ENCODE measurements around the gene SKIC8. TPM values are rescaled to one million over a fixed set of nuclear protein-coding genes. Genes with fewer than 3 reads are reported as not detected.

The SKIC8 gene
- total RNA-seq (66.2 TPM), polyA plus RNA-seq (47.4 TPM)

GRCh38 chr15:78299101-78299930 is at the start of gene SKIC8:
Gene SKIC8, minus strand, starts transcription at chr15:78299609. Its CDS starts 3,923 bp downstream, at chr15:78295686.
- WGBS: under 1% methylated on average over 55 of the region's 55 CpGs

GRCh38 chr15:78347586-78348543 is 48.5 kb upstream of the SKIC8 start:
- H3K27ac ChIP-seq (ENCODE audit: low read depth): no peak overlapping the region
- 50% methylated on average over 17 of the region's 17 CpGs for WGBS

More at GRCh38 chr15:78299101-78299930, at the start of gene SKIC8:
- Histone ChIP-seq H3K36me3 (ENCODE audit: insufficient read depth) (no peaks in the 10 kb centered on the region), H3K27ac (ENCODE audit: low read depth) (peak within 1 kb of the TSS; percentile 13), H3K4me3 (ENCODE audit: low read depth, low read length) (peak within 1 kb of the TSS; percentile 73), H3K4me1 (ENCODE audit: insufficient read depth) (no peaks in the 10 kb centered on the region)
- DNase-seq (ENCODE audit: extremely low spot score): peak; percentile 81

GRCh38 chr15:78345396-78346125 is 46.2 kb upstream of the SKIC8 start:
- Histone ChIP-seq H3K27ac (ENCODE audit: low read depth) (no peak overlapping the region), H3K4me3 (ENCODE audit: low read depth, low read length) (no peak overlapping the region), H3K36me3 (ENCODE audit: insufficient read depth) (no peaks in the 10 kb centered on the region), H3K4me1 (ENCODE audit: insufficient read depth) (no peaks in the 10 kb centered on the region)
- WGBS: 84% methylated on average over 9 of the region's 9 CpGs
- DNase-seq (ENCODE audit: extremely low spot score): no peak

More at GRCh38 chr15:78347586-78348543, 48.5 kb upstream of the SKIC8 start:
- peak; percentile 59 for DNase-seq (ENCODE audit: extremely low spot score)
- Histone ChIP-seq H3K4me1 (ENCODE audit: insufficient read depth) (no peaks in the 10 kb centered on the region), H3K4me3 (ENCODE audit: low read depth, low read length) (no peak overlapping the region), H3K36me3 (ENCODE audit: insufficient read depth) (no peaks in the 10 kb centered on the region)

- Histone ChIP-seq H3K27ac (ENCODE audit: low read depth) (no peak overlapping the region), H3K4me3 (ENCODE audit: low read depth, low read length) (no peak overlapping the region), H3K36me3 (ENCODE audit: insufficient read depth) (no peaks in the 10 kb centered on the region), H3K4me1 (ENCODE audit: insufficient read depth) (no peaks in the 10 kb centered on the region)
- 71% methylated on average over 12 of the region's 12 CpGs for WGBS
- DNase-seq (ENCODE audit: extremely low spot score): no peak
Observed at GRCh38 chr15:78343276-78344060, 44.1 kb upstream of the SKIC8 start.

- H3K4me3 ChIP-seq (ENCODE audit: low read depth, low read length): no peak overlapping the region
- H3K36me3 ChIP-seq (ENCODE audit: insufficient read depth): no peaks in the 10 kb centered on the region
- 52% methylated on average over 5 of the region's 5 CpGs for WGBS
- no peak overlapping the region for H3K27ac ChIP-seq (ENCODE audit: low read depth)
- no peaks in the 10 kb centered on the region for H3K4me1 ChIP-seq (ENCODE audit: insufficient read depth)
- no peak for DNase-seq (ENCODE audit: extremely low spot score)
Observed at GRCh38 chr15:78342021-78342420, 42.6 kb upstream of the SKIC8 start.

GRCh38 chr15:78341057-78341987 is 41.9 kb upstream of the SKIC8 start:
- H3K4me1 ChIP-seq (ENCODE audit: insufficient read depth): no peaks in the 10 kb centered on the region
- no peak overlapping the region for H3K4me3 ChIP-seq (ENCODE audit: low read depth, low read length)

GRCh38 chr15:78340231-78341056 is 41.0 kb upstream of the SKIC8 start, which contains the start of gene CRABP1:
Gene CRABP1, plus strand, starts transcription at chr15:78340353. Its CDS starts 76 bp downstream, at chr15:78340429.
- H3K36me3 ChIP-seq (ENCODE audit: insufficient read depth): no peaks in the 10 kb centered on the region
- 2% methylated on average over 67 of the region's 67 CpGs for WGBS
- no peak within 1 kb of the TSS for H3K4me3 ChIP-seq (ENCODE audit: low read depth, low read length)
- no peak for DNase-seq (ENCODE audit: extremely low spot score)
- H3K4me1 ChIP-seq (ENCODE audit: insufficient read depth): no peaks in the 10 kb centered on the region
- H3K27ac ChIP-seq (ENCODE audit: low read depth): no peak within 1 kb of the TSS

More at GRCh38 chr15:78341057-78341987, 41.9 kb upstream of the SKIC8 start:
- no peak for DNase-seq (ENCODE audit: extremely low spot score)
- H3K27ac ChIP-seq (ENCODE audit: low read depth): no peak overlapping the region
- no peaks in the 10 kb centered on the region for H3K36me3 ChIP-seq (ENCODE audit: insufficient read depth)
- WGBS: 8% methylated on average over 53 of the region's 53 CpGs

- DNase-seq (ENCODE audit: extremely low spot score): no peak
- no peak overlapping the region for H3K4me3 ChIP-seq (ENCODE audit: low read depth, low read length)
- no peaks in the 10 kb centered on the region for H3K4me1 ChIP-seq (ENCODE audit: insufficient read depth)
- H3K27ac ChIP-seq (ENCODE audit: low read depth): no peak overlapping the region
- H3K36me3 ChIP-seq (ENCODE audit: insufficient read depth): no peaks in the 10 kb centered on the region
- 36% methylated on average over 17 of the region's 17 CpGs for WGBS
Observed at GRCh38 chr15:78339559-78339958, 40.1 kb upstream of the SKIC8 start.

GRCh38 chr15:78338781-78339180 is 39.4 kb upstream of the SKIC8 start:
- DNase-seq (ENCODE audit: extremely low spot score): no peak
- Histone ChIP-seq H3K27ac (ENCODE audit: low read depth) (no peak overlapping the region), H3K4me3 (ENCODE audit: low read depth, low read length) (no peak overlapping the region), H3K36me3 (ENCODE audit: insufficient read depth) (no peaks in the 10 kb centered on the region), H3K4me1 (ENCODE audit: insufficient read depth) (no peaks in the 10 kb centered on the region)
- 52% methylated on average over 7 of the region's 7 CpGs for WGBS

GRCh38 chr15:78335985-78336384 is 36.6 kb upstream of the SKIC8 start:
- DNase-seq (ENCODE audit: extremely low spot score): no peak
- H3K36me3 ChIP-seq (ENCODE audit: insufficient read depth): no peaks in the 10 kb centered on the region
- no peaks in the 10 kb centered on the region for H3K4me1 ChIP-seq (ENCODE audit: insufficient read depth)
- no peak overlapping the region for H3K4me3 ChIP-seq (ENCODE audit: low read depth, low read length)
- no peak overlapping the region for H3K27ac ChIP-seq (ENCODE audit: low read depth)
- 88% methylated on average over 4 of the region's 4 CpGs for WGBS

GRCh38 chr15:78334845-78335244 is 35.4 kb upstream of the SKIC8 start:
- no peak for DNase-seq (ENCODE audit: extremely low spot score)
- Histone ChIP-seq H3K36me3 (ENCODE audit: insufficient read depth) (no peaks in the 10 kb centered on the region), H3K4me3 (ENCODE audit: low read depth, low read length) (no peak overlapping the region), H3K27ac (ENCODE audit: low read depth) (no peak overlapping the region), H3K4me1 (ENCODE audit: insufficient read depth) (no peaks in the 10 kb centered on the region)
- WGBS: 93% methylated on average over 3 of the region's 3 CpGs
